Measurements from ENCODE around the gene USP21. TPM values are rescaled to one million over a fixed set of nuclear protein-coding genes. Genes with fewer than 3 reads are reported as not detected.

The USP21 gene
- total RNA-seq, 4 donors from 2014 or later: 19.5 to 75.9 (median 35.3) TPM

DNA sequence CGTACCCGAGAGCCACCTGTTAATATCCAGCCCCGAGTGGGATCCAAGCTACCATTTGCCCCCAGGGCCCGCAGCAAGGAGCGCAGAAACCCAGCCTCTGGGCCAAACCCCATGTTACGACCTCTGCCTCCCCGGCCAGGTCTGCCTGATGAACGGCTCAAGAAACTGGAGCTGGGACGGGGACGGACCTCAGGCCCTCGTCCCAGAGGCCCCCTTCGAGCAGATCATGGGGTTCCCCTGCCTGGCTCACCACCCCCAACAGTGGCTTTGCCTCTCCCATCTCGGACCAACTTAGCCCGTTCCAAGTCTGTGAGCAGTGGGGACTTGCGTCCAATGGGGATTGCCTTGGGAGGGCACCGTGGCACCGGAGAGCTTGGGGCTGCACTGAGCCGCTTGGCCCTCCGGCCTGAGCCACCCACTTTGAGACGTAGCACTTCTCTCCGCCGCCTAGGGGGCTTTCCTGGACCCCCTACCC lies 1.4 kb downstream of the USP21 start:
- DNase-seq: no peak
- TF ChIP-seq POLR2A (IDR thresholded peaks at IDR 0.05) (no peak), POLR2AphosphoS5 (IDR thresholded peaks at IDR 0.05) (no peak), EP300 (IDR thresholded peaks at IDR 0.05; ENCODE audit: low read depth) (no peak)
- TF ChIP-seq, protein P1, sequence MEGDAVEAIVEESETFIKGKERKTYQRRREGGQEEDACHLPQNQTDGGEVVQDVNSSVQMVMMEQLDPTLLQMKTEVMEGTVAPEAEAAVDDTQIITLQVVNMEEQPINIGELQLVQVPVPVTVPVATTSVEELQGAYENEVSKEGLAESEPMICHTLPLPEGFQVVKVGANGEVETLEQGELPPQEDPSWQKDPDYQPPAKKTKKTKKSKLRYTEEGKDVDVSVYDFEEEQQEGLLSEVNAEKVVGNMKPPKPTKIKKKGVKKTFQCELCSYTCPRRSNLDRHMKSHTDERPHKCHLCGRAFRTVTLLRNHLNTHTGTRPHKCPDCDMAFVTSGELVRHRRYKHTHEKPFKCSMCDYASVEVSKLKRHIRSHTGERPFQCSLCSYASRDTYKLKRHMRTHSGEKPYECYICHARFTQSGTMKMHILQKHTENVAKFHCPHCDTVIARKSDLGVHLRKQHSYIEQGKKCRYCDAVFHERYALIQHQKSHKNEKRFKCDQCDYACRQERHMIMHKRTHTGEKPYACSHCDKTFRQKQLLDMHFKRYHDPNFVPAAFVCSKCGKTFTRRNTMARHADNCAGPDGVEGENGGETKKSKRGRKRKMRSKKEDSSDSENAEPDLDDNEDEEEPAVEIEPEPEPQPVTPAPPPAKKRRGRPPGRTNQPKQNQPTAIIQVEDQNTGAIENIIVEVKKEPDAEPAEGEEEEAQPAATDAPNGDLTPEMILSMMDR (IDR thresholded peaks at IDR 0.05): no peak
- WGBS, 2 donors (ENCODE audit: low coverage in 1 of 2): 80 to 92% methylated on average over 1 to 20 of the region's 22 CpGs
- no peaks in the 10 kb centered on the region for H3K27me3 ChIP-seq
- H3K36me3 ChIP-seq: no peaks in the 10 kb centered on the region
- H3K9me3 ChIP-seq: no peaks in the 10 kb centered on the region
- H3K27ac ChIP-seq: no peak overlapping the region
- in situ Hi-C loops (cut with MboI; ENCODE audit: low pct_ligation_motif_present in 1 of 4, low pct_unique_long_range_greater_than_20kb in 1 of 4, low sequenced_read_pairs in 3 of 4) (no loop called here), intact Hi-C loops (cut with DNase I; ENCODE audit: low total_unique reads) (no loop called here)
- no peak overlapping the region for H3K4me3 ChIP-seq
- H3K4me1 ChIP-seq: peaks cover 11 to 33% (median 26%) of the 10 kb centered on the region in 4 donors

DNA sequence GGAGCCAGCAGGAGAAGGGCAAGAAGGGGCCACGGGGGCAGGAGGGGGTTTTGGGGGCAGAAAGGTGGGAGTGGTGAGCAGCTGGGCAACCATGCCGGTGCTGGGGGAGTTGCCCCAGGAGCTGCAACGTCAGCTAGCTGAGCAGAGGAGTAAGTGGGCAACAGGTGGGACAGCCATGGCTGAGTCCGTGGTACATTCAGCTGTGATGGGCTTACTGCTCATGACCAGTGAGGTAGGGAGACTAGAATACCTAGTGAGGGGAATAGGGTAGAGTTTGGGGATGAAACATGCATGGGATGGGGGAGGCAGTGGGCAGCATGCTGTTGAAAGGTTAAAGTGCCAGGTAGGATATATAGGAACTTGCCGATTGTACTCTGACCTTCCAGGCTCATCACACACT lies 2.4 kb downstream of the USP21 start:
- Histone ChIP-seq H3K27ac (no peak overlapping the region), H3K27me3 (no peaks in the 10 kb centered on the region), H3K36me3 (no peaks in the 10 kb centered on the region), H3K4me1 (peaks cover 11 to 33% (median 26%) of the 10 kb centered on the region in 4 donors), H3K4me3 (no peak overlapping the region), H3K9me3 (no peaks in the 10 kb centered on the region)
- DNase-seq: no peak
- TF ChIP-seq POLR2A (IDR thresholded peaks at IDR 0.05) (no peak), EP300 (IDR thresholded peaks at IDR 0.05; ENCODE audit: low read depth) (no peak), POLR2AphosphoS5 (IDR thresholded peaks at IDR 0.05) (no peak)
- TF ChIP-seq, protein P1 (IDR thresholded peaks at IDR 0.05): no peak
- intact Hi-C loops (cut with DNase I; ENCODE audit: low total_unique reads) (no loop called here), in situ Hi-C loops (cut with MboI; ENCODE audit: low pct_ligation_motif_present in 1 of 4, low pct_unique_long_range_greater_than_20kb in 1 of 4, low sequenced_read_pairs in 3 of 4) (no loop called here)
- 79 to 84% methylated on average over 4 to 5 of the region's 5 CpGs for WGBS, 2 donors (ENCODE audit: low coverage in 1 of 2)

GRCh38 chr1:161162052-161162451 lies 2.8 kb downstream of the USP21 start:
- Histone ChIP-seq H3K27me3 (no peaks in the 10 kb centered on the region), H3K36me3 (no peaks in the 10 kb centered on the region), H3K4me3 (no peak overlapping the region), H3K4me1 (peaks cover 14 to 36% (median 28%) of the 10 kb centered on the region in 4 donors), H3K9me3 (no peaks in the 10 kb centered on the region), H3K27ac (no peak overlapping the region)
- intact Hi-C loops (cut with DNase I; ENCODE audit: low total_unique reads): no loop called here
- in situ Hi-C loops (cut with MboI; ENCODE audit: low pct_ligation_motif_present in 1 of 4, low pct_unique_long_range_greater_than_20kb in 1 of 4, low sequenced_read_pairs in 3 of 4): no loop called here
- no peak for DNase-seq
- 50 to 73% methylated on average over 2 to 7 of the region's 7 CpGs for WGBS, 2 donors (ENCODE audit: low coverage in 1 of 2)
- TF ChIP-seq POLR2AphosphoS5 (IDR thresholded peaks at IDR 0.05): no peak
- TF ChIP-seq, protein P1 (IDR thresholded peaks at IDR 0.05): no peak

DNA sequence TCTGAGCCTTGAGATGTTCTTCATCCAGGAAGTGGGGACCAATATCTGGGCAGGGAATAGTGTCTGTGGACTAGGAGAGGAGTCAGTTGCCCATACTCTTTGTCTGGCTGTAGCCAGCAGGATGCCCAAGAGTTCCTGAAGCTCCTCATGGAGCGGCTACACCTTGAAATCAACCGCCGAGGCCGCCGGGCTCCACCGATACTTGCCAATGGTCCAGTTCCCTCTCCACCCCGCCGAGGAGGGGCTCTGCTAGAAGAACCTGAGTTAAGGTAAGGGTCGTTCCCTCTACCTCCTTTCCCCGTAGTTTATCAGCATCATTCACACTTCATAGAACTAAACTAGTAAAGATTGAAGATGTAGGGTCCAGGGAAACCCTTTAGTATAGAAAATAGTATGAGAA lies 3.5 kb downstream of the USP21 start:
- no peak overlapping the region for H3K27ac ChIP-seq
- WGBS, 2 donors (ENCODE audit: low coverage in 1 of 2): 93 to 100% methylated on average over 2 to 10 of the region's 10 CpGs
- in situ Hi-C loops (cut with MboI; ENCODE audit: low pct_ligation_motif_present in 1 of 4, low pct_unique_long_range_greater_than_20kb in 1 of 4, low sequenced_read_pairs in 3 of 4): no loop called here
- H3K4me3 ChIP-seq: no peak overlapping the region
- H3K9me3 ChIP-seq: no peaks in the 10 kb centered on the region
- no peaks in the 10 kb centered on the region for H3K36me3 ChIP-seq
- TF ChIP-seq POLR2AphosphoS5 (IDR thresholded peaks at IDR 0.05) (no peak), EP300 (IDR thresholded peaks at IDR 0.05; ENCODE audit: low read depth) (no peak), POLR2A (IDR thresholded peaks at IDR 0.05) (no peak)
- TF ChIP-seq, protein P1 (IDR thresholded peaks at IDR 0.05): no peak
- no peaks in the 10 kb centered on the region for H3K27me3 ChIP-seq
- intact Hi-C loops (cut with DNase I; ENCODE audit: low total_unique reads): no loop called here
- peaks cover 17 to 44% (median 31%) of the 10 kb centered on the region in 4 donors for H3K4me1 ChIP-seq
- no peak for DNase-seq

Measured in transverse colon (tissue), 4 donors.